Left renal cortex interstitium (tissue), 4 donors: Measurements from ENCODE around the gene ADCY5. TPM values are rescaled to one million over a fixed set of nuclear protein-coding genes. Genes with fewer than 3 reads are reported as not detected.
A peak's percentile ranks its signal among the peaks of the same experiment; 100 is the strongest.

Source experiments
- DNase-seq, 4 donors: peaks; one replicate each; pipeline ENCODE4 v3.0.0-alpha.2; 2013; ENCODE audit warnings: low read depth in 4 of 4, low spot score in 2 of 4, missing footprints in 1 of 4
- polyA plus RNA-seq, 4 donors: library from polyadenylated mRNA; unstranded; fragments of 120-200 nt; gene quantifications; one replicate each; pipeline ENCODE4 v1.2.1, GENCODE V29; 2013; ENCODE audit not compliant: insufficient read length in 4 of 4

Gene ADCY5
- polyA plus RNA-seq, 4 donors: 10.4 to 14.7 (median 13.0) TPM

DNA sequence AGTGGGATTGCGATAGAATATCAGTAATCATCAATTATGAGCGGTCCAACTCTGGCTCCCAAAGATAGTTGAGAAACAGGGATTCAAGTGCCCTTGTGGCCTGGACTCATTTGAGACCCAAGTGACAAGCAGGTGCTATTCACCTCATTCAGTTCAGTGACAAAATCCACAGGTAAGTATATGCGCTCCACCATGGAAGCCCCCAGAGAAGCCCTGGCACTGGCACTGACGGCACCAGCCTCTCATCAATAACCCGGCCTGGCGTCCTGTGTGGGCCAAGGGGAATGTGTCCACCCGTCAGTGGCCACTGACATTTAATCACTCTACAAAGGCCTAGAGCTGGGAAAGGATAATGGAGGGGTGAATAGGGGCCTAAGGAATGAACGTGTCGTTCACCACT is 117.2 kb downstream of the ADCY5 start:
- no peak for DNase-seq

DNA sequence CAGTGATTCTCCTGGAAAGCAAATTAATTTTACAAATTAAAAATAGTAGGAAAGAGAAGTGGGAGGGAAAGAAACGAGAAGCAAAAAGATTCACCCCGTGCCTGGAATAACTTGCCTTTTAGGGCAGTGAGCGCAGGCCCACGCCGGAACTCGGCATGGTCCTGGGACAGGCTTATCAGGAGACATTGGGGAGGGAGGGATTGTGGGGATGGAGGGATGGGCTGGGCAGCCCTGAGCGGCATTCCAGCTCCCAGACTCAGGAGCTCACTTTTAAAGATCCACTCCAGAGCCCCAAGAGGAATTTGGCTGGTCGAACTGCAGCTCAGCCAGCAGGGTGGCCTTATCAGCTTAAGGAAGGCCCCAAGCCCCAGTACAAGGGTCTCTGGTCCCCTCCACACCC is 117.9 kb downstream of the ADCY5 start:
- no peak for DNase-seq

DNA sequence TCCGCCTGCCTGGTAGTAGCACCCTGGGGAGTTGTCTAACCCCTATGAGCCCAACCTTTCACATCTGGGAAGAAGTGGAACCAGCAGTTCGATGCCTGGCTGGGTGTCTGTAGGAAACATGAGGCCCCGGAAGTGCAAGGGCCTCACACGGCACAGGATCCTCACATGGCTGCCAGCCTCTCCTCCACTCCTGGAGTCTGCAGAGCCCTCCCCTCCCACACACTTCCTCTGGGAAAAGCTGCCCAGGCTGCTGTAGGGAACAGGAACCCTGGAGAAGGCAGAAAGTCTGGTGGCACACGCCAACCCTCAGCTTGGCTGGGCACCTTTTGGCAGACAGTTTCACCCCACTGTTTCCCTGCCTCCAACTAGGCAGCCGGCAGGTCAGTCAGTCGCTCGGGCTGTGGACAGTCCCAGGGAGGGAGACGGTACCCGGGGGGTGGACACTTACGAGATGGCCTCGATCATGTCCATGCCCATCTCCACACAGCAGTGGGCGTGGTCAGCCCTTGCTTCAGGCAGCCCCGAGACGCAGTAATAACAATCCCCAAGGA is 118.4 kb downstream of the ADCY5 start:
- no peak for DNase-seq

DNA sequence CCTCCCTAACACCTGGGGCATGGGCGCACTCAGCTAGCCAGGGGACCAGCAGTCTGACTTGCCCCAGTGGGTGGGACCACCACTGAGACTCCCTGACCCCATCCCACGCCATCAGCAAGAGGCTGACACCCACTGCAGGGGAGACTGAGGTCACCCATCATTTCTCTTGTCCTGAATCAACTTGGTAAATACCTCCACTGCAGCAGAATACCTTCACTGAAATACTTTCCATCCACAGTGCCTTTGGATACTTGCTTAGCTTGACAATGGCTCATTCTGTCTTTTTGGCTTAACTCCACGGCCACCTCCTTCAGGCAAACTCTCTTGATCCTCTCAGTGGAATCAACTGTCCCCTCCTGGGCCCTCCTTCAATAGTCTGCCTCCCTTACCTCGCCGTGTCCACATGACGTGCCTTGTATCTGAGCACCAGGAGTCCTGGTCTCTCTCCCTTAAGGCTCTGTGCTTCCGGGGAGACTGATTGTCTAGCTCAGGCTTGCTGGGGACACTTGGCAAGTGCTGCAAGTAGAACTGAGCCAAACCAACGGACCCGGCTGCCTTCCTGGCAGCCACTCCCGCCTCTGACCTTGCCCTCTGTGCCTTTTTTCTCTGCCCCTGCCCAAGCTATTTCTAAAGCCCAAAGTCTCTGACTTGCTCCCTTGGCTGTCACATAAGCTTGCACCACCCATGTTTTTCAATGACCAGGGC is 119.1 kb downstream of the ADCY5 start:
- no peak for DNase-seq

DNA sequence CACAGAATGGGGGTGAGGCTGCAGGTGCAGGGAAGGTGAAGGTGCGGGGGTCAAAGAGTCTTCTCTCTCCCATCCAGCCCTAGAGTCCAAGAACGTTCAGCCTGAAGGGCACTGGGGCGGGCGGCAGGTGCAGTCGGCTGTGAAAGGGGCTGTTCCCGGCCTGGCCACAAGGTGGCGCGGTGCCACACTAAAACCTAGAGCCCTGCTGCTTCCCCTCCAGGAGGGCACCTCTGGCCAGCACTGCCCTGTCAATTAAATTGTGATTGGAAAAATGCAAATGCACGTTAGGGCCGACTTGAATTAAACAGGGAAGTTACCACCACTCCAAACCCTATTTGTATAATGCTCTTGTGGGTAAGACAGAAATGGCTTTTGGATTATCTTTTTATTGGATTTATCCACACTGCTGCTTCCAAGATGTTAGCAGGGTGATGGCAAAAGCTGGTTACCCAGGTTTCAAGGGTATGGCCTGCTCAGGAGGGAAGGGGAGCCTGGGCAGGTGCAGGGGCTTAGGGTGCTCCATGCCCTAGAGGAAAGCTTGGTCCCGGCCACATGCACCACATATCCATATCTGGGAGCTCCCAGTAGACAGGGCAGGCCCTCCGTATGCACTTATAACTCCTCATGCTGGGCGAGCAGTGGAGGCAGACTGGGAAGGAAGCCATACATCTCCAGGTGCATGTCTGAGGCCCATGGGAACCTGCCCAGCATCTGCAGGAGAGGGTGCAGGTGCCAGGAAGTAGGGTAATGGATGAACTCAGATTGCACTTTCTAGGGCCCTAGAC is 119.8 kb downstream of the ADCY5 start:
- peak in 3 of 4 donors; percentile 32 to 44 (median 32) for DNase-seq

DNA sequence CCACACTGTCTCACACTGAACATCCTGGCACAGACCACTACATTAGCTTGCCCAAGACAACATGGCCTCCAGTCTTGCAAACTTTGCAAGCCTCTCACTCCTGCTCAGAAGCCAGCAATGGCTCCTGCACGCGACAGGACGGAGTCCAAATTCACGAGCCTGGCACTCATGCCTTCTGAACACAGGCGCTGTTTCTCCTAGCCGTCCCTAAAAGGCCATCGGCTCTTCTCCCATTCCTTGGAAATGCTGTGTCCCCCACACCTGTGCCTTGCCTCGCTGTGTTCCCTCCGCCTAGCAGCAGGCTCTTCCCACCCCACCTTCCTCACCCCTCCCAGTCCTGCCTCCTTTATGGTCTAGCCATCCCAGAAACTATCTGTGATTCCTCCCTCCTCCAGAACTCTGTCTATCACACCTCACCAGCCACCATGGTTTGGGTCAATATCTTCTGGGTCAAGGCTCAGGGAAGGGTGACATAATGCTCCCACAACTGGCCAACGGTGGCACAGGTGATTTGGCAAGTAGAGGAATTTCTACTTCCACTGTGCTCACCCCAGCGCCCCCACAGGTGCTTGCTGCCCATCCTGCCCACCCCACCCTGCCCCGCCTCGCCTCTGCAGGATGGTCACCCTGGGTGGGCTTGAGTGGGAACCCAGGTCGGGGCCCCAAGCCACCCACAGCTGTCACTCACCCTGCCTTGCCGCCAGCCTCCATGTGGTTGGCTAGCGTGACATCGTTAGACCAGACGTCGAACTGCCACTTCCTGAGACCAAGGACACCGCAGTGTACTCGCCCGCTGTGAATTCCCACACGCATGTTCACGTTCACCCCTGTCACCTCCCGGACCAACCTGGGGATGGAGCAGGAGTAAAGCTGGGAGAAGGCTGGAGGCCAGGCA is 120.7 kb downstream of the ADCY5 start:
- DNase-seq: no peak

DNA sequence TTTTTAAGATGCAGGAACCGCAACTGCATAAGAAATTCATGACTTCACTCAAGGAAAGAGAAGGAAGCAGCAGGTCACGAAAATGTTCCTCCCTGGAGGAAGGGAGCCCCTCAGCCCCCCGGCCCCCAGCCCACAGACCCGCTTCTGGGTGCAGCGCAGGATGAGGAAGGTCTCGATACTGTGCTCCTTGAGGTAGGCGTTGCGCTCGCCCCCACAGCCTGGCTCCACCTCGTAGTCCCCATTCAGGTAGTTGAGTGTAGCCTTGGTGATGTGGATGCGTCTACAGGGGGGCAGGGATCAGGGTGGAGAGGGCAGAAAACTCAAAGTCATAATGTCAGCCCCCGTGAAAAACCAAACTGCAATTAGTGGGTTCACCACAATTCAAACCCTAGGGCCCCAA is 121.4 kb downstream of the ADCY5 start:
- DNase-seq: no peak

DNA sequence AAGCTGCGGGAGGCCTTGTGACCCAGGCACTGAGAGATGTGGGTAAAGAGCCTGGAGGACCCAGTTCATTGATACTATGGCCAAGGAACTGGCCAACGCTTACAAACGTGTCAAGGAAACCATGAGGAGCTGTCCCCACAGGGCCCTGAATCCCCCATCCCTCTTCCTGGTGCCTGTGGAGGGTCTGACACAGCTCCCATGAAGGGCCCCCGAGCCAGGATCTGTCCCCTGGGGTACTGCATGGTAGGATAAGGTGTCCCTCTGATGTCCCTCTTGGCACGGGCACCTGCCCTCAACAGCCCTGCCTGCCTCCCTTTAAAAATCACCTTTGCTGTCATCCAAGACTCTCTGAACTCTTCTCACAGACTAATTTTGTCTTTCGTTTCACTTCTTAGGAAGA is 122.4 kb downstream of the ADCY5 start:
- DNase-seq: no peak

DNA sequence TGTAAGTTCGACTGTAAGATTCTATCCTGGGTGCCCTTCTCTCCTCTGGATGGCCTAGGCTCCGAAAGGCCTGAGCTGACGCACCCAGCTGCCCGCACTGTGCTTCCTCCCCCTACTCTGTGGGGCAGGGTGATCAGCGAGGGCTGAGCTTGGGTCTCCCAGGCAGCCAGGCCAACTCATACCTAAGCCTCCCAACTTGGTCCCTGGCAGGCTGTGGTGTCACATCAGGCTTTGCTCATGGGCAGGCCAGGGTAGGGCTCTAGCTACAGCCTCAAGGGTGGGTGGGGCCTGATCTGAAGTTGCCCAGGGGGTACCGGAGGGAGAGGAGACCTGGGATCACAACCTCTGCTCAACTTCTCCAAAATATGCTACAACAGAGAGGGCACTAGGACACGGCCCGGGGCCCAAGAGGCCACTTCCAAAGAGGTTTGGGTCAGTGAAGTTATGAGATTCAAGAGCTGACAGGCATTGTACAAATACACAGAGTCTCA is 123.1 kb downstream of the ADCY5 start:
- no peak for DNase-seq

DNA sequence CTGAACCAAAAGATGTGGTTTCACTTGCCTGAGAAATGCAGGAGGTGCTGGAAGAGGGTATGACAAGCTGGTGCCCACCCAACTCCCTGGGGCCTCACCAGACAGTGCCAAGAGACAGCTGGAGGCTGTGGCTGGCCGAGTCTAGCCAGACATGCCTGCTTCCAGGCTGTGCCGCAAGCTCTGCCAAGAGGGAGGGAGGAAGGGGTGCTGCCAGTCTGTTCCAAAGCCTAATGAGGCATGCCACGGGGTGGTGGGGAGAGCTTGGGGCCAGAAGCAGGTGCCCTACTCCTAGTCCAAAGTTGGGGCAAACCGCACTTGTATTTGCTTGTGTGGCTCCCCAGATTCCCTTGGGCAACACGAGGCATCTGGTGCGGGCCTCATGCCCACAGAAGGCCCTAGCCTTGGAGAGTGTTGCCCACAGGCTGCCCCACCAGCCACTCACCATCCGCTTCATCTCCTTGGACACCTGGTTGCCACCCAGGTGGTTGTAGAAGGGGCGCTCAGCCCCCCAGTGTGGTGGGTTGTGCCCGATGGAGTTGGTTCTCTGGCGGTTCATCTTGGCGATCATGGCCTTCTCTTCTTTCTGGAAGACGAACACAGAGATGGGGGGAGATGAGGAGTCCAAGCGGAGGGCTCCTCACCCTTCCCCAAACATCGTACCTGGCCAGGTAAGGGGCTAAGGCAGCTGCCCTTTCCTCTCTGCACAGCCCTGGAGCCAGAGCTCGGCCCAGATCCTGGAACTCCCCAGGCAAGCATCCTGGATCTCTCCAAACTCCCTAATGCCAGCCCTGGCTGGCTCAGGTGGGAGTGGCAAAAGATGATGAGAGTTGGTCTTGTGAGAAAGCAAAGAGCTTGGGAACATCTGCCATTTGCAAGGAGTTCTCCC is 123.8 kb downstream of the ADCY5 start:
- DNase-seq: no peak

DNA sequence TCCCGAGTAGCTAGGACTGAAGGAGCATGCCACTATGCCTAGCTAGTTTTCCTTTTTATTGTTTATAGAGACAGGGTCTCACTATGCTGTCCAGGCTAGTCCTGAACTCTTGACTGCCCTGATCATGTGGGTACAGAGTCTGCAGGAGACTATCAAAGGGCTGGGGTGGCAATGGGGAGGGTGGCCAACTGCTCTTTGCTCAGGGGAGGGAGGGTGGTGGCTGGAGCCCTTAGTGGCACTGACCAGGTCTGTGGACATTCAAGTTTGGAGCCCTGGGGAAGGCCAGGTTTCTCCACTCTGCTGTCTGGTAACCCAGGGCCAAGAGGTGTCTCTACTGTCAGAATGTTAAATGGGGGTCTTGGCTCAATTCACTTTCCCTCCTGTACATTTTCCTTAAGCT is 125.1 kb downstream of the ADCY5 start:
- DNase-seq: no peak

DNA sequence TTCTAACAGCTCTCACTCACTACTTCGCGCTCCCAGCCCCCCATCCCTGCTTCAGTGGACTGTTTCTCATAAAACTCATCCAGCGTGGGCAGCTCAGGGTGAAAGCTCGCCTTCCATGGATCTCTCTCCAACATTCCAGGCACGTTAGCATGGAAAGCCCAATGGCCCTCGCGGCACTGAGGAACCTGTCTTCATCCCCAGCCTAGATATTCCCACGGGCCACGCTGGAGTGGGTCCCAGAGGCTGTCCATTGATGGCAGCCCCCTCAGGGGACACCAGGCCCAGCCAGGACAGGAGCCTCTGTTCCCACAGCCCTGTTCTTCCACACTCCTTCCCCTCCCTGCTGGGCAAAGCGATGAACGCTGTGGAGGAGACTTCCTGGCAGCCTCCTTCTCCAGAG is 126.0 kb downstream of the ADCY5 start:
- DNase-seq: no peak

DNA sequence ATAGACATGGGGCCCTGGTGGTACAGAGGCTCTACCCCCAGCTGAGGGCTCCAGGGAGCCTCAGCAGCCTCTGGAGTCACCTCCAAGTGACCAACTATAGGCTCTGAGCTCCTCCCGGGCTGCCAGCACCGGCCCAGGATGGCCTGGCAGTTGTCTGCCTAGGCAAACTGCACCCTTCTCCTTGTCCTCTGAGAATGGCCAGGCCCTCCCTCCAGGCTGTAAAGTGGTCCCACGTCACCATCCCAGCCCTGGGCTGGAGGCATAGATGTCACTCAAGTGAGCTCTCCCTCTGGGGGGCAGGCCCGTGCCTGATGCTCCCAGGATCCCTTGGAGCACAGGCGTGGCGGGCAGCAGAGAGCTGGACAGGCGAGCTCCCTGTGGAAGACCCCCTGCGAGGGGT is 127.1 kb downstream of the ADCY5 start:
- DNase-seq: no peak

DNA sequence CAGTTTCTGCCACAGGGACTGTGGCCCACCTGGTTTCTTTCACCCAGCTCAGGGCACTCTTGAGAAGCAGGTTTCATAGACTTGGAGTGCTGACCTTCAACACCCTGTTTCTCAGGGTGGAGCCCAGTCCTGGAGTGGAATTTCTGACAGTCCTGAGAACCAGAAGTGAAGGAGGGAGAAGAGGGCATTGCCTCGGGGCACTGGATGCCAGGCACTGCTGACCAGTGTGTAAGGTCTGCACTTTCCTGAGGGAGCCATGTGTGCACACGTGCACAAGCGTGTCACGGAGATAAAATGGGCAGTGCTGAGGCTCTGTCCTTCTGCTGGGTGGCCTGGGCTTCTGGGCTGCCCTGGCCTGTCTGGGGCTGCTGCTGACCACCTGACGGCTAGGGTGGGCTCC is 128.7 kb downstream of the ADCY5 start:
- DNase-seq: no peak

DNA sequence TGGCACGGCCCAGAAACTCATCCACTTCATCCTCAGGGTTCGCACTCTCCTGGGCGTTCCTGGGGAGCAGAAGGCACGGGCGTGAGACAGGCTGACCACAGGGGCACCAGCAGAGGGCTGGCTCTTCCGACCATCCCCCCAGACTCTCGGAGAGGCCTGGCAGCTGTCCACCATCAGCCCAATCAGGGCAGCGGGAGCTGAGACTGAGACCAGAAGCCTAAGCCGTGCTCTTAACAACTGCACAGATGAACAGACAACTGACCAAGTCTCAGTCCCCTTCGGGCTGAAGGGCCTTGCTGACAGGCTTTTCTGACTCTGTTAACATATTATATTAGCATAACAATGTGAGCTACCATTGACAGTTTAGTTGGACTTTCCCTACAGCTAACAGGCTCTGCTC is 129.1 kb downstream of the ADCY5 start:
- no peak for DNase-seq

DNA sequence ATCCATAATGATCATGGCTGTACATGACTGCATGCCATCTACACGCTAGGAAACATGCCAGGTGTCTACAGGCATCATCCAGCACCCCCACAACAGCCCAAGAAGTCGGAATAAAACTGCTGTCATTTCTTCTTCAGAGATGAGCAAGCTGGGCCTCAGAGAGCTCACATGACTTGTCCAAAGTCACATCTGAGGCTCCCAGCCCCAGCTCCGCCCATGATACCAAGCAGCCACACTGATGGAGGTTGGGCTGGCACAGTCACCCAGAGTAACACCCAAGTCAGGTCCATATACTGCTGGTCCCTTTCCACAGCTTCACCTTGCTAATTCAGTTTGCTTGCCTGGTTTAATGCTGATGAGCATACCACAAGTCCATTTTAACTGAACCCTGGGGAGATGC is 130.5 kb downstream of the ADCY5 start:
- DNase-seq: no peak

DNA sequence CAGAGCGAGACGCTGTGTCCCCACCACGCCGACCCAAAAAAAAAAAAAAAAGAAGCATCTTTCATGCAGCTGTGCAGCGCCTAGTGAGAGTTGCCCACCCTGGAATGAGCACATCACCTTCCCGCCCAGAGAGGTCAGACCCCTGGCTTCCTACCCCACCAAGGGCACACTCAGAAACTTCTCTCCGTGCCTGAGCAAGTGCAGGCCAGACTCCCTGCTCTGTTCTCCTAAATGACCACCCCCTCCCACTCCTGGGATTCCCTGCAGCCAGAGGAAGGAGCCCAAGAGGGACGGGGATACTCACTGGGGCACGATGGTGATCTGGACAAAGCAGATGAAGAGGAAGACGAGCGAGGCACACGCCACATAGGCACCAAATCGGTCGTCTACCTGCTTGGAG is 131.2 kb downstream of the ADCY5 start:
- DNase-seq: no peak

DNA sequence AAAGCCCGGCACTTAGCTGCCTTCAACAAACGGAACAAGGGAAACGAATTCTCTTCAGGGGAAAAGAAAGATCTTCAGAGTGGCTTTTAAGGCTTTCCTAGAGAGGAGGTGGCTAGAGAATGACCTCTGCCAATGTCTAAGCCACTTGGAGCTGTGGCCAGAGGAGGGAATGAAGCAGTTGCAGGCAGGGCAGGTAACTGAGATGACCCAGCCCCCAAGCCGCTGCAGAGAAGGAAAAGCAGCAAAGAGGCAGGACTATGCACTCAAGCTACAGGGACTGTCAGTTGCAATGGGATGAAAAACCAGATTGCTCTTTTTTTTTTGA is 133.7 kb downstream of the ADCY5 start:
- DNase-seq: no peak

DNA sequence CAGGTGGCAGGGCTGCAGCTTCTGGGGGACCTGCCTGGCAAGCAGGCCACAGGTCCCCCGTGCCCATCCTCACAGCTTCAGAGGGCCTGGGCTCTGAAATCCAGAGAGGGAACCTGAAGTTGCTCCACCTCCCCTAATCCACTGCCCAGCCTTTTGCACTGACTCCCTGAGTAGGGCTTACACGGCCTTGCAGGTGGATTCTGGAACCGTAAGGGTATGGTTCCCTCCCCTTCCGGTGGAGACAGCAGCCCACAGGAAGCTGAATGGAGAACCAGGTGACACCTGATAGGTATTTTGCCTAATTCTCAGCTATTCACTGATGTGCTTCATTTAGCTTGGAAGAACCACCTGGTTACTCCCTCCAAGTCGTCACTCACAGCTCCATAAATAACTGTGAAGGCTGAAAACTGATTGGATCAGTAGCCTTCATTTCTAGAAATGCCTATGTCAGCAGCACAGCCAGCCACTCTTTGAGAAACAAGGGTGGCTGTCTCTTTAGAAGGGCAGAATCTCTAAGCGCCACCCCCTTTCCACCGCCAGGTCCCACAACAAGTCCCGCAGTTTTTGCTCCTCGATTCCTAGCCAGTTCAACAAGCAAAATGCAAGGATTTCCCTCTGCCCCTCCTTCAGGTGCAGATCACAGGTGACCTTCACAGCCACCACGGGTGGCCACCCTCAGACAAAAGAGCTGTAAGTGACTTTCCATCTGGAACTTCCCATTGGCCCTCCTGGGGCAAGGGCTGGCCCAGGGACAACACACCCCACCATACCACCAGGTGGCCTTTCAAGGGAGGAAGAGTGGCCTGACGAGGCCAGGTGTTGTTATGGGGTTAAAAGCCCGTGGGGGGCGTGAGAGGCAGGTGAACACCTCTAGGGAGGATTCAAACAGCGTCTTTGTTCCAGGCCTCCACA is 134.3 kb downstream of the ADCY5 start:
- DNase-seq: no peak
